VCaP (cell line): ENCODE measurements around the gene CYB5D1.

Source experiments
- H3K27ac ChIP-seq: fragments of 450-650 bp; 2 replicates; pipeline ENCODE4 v1.5.1; 2017
- TF ChIP-seq, protein P1 (sequence below): fragments of 450-650 bp; conservative IDR thresholded peaks from 2 replicates; pipeline ENCODE4 v1.5.1; 2017; ENCODE audit warnings: mild to moderate bottlenecking, moderate library complexity

Gene CYB5D1

DNA sequence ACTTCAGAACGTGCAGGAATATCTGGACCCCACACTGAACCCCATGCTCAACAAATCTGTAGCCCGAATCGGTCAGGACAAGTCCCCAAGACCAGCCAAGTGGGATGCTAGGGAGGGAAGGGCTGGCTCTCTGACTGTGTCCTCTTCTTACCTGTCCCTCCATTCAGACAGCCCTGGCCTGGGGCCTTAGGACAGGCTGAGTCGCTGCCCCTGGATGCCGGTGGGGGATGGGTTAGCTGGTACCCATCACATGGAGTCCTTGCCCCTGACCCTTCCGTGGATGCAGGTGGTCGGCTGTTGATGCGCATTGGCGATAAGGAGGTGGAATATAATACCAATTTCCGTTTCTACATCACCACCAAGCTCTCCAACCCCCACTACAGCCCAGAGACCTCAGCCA lies 39.8 kb upstream of the CYB5D1 start:
- TF ChIP-seq, protein P1, sequence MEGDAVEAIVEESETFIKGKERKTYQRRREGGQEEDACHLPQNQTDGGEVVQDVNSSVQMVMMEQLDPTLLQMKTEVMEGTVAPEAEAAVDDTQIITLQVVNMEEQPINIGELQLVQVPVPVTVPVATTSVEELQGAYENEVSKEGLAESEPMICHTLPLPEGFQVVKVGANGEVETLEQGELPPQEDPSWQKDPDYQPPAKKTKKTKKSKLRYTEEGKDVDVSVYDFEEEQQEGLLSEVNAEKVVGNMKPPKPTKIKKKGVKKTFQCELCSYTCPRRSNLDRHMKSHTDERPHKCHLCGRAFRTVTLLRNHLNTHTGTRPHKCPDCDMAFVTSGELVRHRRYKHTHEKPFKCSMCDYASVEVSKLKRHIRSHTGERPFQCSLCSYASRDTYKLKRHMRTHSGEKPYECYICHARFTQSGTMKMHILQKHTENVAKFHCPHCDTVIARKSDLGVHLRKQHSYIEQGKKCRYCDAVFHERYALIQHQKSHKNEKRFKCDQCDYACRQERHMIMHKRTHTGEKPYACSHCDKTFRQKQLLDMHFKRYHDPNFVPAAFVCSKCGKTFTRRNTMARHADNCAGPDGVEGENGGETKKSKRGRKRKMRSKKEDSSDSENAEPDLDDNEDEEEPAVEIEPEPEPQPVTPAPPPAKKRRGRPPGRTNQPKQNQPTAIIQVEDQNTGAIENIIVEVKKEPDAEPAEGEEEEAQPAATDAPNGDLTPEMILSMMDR, result no peak
- H3K27ac ChIP-seq, result no peak overlapping the region

DNA sequence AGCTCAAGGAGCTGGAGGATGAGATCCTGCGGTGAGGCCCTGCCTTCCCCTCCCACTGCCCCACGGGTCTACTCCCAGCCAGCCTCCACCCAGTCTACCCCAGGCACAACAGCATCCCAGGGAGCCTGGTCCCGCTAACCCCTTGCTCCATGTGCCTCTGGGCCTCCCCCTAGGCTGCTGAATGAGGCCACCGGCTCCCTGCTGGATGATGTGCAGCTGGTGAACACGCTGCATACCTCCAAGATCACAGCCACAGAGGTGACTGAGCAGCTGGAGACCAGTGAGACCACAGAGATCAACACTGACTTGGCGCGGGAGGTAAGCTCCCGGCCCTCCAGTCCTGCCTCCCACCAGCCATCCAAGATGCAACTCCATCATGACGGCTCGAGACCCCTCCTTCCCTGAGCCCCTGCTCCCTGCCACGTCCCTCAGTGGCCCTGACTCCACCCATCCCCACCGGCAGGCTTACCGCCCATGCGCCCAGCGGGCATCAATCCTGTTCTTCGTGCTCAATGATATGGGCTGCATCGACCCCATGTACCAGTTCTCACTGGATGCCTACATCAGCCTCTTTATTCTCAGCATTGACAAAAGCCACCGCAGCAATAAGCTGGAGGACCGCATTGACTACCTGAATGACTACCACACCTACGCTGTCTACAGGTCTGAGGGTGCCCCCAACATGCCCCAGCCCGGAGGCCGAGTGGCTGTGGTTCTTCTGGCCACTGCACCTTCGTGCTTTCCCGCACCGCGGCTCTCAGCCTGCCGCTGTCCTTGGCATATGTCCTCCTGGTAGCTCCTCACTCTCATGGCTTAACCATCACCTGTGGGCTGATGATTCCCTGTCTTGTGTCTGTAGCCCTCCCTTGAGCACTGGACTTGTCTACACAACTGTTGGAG lies 38.8 kb upstream of the CYB5D1 start:
- no peak overlapping the region for H3K27ac ChIP-seq
- TF ChIP-seq, protein P1, result no peak

DNA sequence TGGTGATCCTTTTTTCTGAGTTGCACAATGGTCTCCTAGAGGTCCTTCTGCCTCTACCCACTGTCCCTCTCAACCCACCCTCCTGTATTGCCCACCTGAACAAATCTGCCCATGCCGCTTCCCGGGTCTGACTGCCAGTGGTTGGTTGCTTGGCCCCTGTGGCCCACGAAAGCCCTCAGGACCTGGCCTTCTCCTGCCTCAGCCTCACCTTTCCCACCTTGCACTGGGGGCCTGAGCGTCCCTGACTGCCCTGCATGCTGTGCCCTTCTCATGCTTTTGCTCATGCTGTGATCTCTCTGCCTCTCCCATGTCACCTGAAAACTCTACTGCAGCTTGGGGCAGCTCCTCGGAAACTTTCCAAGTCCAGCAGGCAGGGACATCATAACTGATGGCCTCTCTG lies 37.6 kb upstream of the CYB5D1 start:
- H3K27ac ChIP-seq, result no peak overlapping the region
- TF ChIP-seq, protein P1, result no peak

DNA sequence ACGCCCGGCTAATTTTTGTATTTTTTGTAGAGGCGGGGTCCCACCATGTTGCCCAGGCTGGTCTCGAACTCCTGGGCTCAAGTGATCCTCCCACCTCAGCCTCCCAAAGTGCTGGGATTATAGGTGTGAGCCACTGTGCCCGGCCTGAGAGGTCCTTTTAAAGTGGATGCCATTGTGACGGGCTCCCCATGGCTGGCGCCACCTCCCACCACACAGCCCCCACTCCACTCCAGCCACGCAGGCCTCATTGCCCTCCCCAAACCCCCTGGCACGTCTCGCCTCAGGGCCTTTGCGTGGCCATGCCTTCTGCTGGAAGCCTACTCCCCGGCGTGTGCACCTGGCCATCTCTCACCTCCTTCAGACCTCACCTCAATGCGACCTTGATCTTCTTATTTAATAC lies 35.7 kb upstream of the CYB5D1 start:
- TF ChIP-seq, protein P1, result no peak

DNA sequence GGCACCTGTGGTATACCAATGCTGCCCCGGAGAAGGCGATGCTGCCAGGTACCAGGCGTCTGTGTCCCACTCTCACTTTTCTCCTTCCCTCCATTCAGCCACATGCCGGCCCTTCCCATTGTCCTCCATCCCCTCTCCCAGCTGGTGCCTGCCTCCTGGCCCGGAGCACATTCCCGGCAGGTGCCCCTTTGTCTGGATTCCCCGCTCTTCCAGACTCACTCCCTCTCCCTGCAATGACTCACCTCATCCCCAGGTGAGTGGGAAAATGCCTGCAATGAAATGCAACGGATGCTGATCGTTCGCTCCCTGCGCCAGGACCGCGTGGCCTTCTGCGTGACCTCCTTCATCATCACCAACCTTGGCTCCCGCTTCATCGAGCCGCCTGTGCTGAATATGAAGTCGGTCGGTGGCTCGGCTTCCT lies 34.2 kb upstream of the CYB5D1 start:
- TF ChIP-seq, protein P1, result no peak
- 0 out of 2 replicates have a peak overlapping the region, but pooled peaks have one; percentile 2 for H3K27ac ChIP-seq

More for the DNA sequence above, 35.7 kb upstream of the CYB5D1 start:
- H3K27ac ChIP-seq, result no peak overlapping the region

- TF ChIP-seq, protein P1, result no peak
- 0 out of 2 replicates have a peak overlapping the region, but pooled peaks have one; percentile 2 for H3K27ac ChIP-seq
These were observed 33.5 kb upstream of the CYB5D1 start for GRCh38 chr17:7824021-7824924.
